Measurements from ENCODE around the gene IL3.

DNA sequence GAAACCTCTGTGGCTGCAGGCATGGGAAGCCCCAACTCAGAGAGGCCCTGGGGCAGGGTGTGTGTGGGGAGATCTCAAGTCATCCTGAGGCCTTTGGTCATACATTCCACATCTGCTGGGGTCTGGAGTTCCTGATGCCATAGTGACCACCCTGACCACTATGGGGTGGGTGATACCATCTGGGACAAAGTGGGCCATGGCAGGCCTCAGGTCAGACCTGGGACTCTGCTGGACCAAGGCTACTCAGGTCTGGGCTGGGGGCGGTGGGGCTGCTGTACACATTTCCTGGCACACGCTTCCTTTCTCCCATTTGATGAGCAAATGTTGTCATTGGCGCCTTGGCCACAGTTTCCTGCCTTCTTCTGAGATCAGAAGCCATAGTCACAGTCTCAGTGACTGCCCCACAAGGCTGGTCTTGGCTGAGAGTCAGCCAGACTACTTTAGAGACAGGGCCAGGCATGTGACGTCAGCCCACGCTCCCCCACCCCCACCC lies 33.9 kb upstream of the IL3 start:
- TF ChIP-seq, protein P1, sequence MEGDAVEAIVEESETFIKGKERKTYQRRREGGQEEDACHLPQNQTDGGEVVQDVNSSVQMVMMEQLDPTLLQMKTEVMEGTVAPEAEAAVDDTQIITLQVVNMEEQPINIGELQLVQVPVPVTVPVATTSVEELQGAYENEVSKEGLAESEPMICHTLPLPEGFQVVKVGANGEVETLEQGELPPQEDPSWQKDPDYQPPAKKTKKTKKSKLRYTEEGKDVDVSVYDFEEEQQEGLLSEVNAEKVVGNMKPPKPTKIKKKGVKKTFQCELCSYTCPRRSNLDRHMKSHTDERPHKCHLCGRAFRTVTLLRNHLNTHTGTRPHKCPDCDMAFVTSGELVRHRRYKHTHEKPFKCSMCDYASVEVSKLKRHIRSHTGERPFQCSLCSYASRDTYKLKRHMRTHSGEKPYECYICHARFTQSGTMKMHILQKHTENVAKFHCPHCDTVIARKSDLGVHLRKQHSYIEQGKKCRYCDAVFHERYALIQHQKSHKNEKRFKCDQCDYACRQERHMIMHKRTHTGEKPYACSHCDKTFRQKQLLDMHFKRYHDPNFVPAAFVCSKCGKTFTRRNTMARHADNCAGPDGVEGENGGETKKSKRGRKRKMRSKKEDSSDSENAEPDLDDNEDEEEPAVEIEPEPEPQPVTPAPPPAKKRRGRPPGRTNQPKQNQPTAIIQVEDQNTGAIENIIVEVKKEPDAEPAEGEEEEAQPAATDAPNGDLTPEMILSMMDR (IDR thresholded peaks at IDR 0.05) = no peak
- no peak for TF ChIP-seq POLR2A (IDR thresholded peaks at IDR 0.05)
